ENCODE results near the gene PTPDC1.
A peak's percentile ranks its signal among the peaks of the same experiment; 100 is the strongest.

Gene PTPDC1

GRCh38 chr9:94057918-94058317 is 26.3 kb upstream of the PTPDC1 start:
- CTCF ChIA-PET = interaction anchor here (0.7 kb wide), 1 partner anchor 43 kb away, joined by 4 read pairs; no protein-coding TSS in a partner anchor
- POLR2A ChIA-PET = no interaction called here
- TF ChIP-seq CTBP1 (IDR thresholded peaks at IDR 0.05; ENCODE audit: borderline replicate concordance) = no peak
- DNase-seq (ENCODE audit: extremely low spot score) = no peak

- ChIA-PET CTCF (no interaction called here), POLR2A (no interaction called here)
- no peak for DNase-seq (ENCODE audit: extremely low spot score)
- TF ChIP-seq L3MBTL2 (conservative IDR thresholded peaks at IDR 0.05) (no peak), NFRKB (IDR thresholded peaks at IDR 0.05) (no peak), ARNT (IDR thresholded peaks at IDR 0.05) (no peak), TARDBP (IDR thresholded peaks at IDR 0.05) (no peak), FOXM1 (IDR thresholded peaks at IDR 0.05; ENCODE audit: borderline replicate concordance) (no peak), CTBP1 (IDR thresholded peaks at IDR 0.05; ENCODE audit: borderline replicate concordance) (no peak), ELF4 (IDR thresholded peaks at IDR 0.05) (no peak), HDGF (IDR thresholded peaks at IDR 0.05; ENCODE audit: borderline replicate concordance) (no peak), SP1 (IDR thresholded peaks at IDR 0.05) (no peak)
Measured at GRCh38 chr9:94061864-94062263, 22.4 kb upstream of the PTPDC1 start.

- POLR2A ChIA-PET = no interaction called here
- peak; percentile 56 for DNase-seq (ENCODE audit: extremely low spot score)
- no peak for TF ChIP-seq TARDBP (IDR thresholded peaks at IDR 0.05)
- TF ChIP-seq HDGF (IDR thresholded peaks at IDR 0.05; ENCODE audit: borderline replicate concordance) = no peak
- TF ChIP-seq FOXM1 (IDR thresholded peaks at IDR 0.05; ENCODE audit: borderline replicate concordance) = no peak
- no peak for TF ChIP-seq BHLHE40 (IDR thresholded peaks at IDR 0.05; ENCODE audit: borderline replicate concordance)
- no peak for TF ChIP-seq L3MBTL2 (conservative IDR thresholded peaks at IDR 0.05)
- TF ChIP-seq PKNOX1 (IDR thresholded peaks at IDR 0.05) = no peak
- TF ChIP-seq ARNT (IDR thresholded peaks at IDR 0.05) = no peak
- no peak for TF ChIP-seq NFRKB (IDR thresholded peaks at IDR 0.05)
- CTCF ChIA-PET = interaction anchor here (4.4 kb wide), 1 partner anchor 148 kb away, joined by 25 read pairs; no protein-coding TSS in a partner anchor
Measured at GRCh38 chr9:94065535-94065961, 18.7 kb upstream of the PTPDC1 start.

GRCh38 chr9:94068257-94068656 is 16.0 kb upstream of the PTPDC1 start:
- TF ChIP-seq SUZ12 (IDR thresholded peaks at IDR 0.05) (no peak), LEF1 (IDR thresholded peaks at IDR 0.05; ENCODE audit: borderline replicate concordance) (no peak), SP1 (IDR thresholded peaks at IDR 0.05) (no peak), BHLHE40 (IDR thresholded peaks at IDR 0.05; ENCODE audit: borderline replicate concordance) (no peak), CTBP1 (IDR thresholded peaks at IDR 0.05; ENCODE audit: borderline replicate concordance) (no peak), HDGF (IDR thresholded peaks at IDR 0.05; ENCODE audit: borderline replicate concordance) (no peak), FOXA1 (IDR thresholded peaks at IDR 0.05) (no peak), L3MBTL2 (conservative IDR thresholded peaks at IDR 0.05) (no peak), ARNT (IDR thresholded peaks at IDR 0.05) (no peak), FOXK2 (IDR thresholded peaks at IDR 0.05) (no peak), FOXM1 (IDR thresholded peaks at IDR 0.05; ENCODE audit: borderline replicate concordance) (no peak), ELF4 (IDR thresholded peaks at IDR 0.05) (no peak), ZNF384 (IDR thresholded peaks at IDR 0.05) (no peak), TARDBP (IDR thresholded peaks at IDR 0.05) (no peak), NFRKB (IDR thresholded peaks at IDR 0.05) (no peak), PKNOX1 (IDR thresholded peaks at IDR 0.05) (no peak)
- DNase-seq (ENCODE audit: extremely low spot score) = no peak
- ChIA-PET POLR2A (no interaction called here), CTCF (interaction anchor here (1.0 to 1.1 kb wide), 2 partner anchors 27 to 145 kb away, joined by 4 read pairs; no protein-coding TSS in a partner anchor)

GRCh38 chr9:94076557-94076956 is 7.7 kb upstream of the PTPDC1 start:
- POLR2A ChIA-PET = no interaction called here
- CTCF ChIA-PET = no interaction called here
- no peak for DNase-seq (ENCODE audit: extremely low spot score)
- TF ChIP-seq SUZ12 (IDR thresholded peaks at IDR 0.05) (no peak), BHLHE40 (IDR thresholded peaks at IDR 0.05; ENCODE audit: borderline replicate concordance) (no peak), PKNOX1 (IDR thresholded peaks at IDR 0.05) (no peak), LEF1 (IDR thresholded peaks at IDR 0.05; ENCODE audit: borderline replicate concordance) (no peak), ARNT (IDR thresholded peaks at IDR 0.05) (no peak), ELF4 (IDR thresholded peaks at IDR 0.05) (no peak), L3MBTL2 (conservative IDR thresholded peaks at IDR 0.05) (no peak), ZNF384 (IDR thresholded peaks at IDR 0.05) (no peak), FOXA1 (IDR thresholded peaks at IDR 0.05) (no peak), SP1 (IDR thresholded peaks at IDR 0.05) (no peak), FOXK2 (IDR thresholded peaks at IDR 0.05) (no peak), CTBP1 (IDR thresholded peaks at IDR 0.05; ENCODE audit: borderline replicate concordance) (no peak), HDGF (IDR thresholded peaks at IDR 0.05; ENCODE audit: borderline replicate concordance) (no peak), FOXM1 (IDR thresholded peaks at IDR 0.05; ENCODE audit: borderline replicate concordance) (no peak)

GRCh38 chr9:94078086-94078485 is 6.2 kb upstream of the PTPDC1 start:
- DNase-seq (ENCODE audit: extremely low spot score) = no peak
- POLR2A ChIA-PET = no interaction called here
- CTCF ChIA-PET = no interaction called here

More at GRCh38 chr9:94078086-94078485, 6.2 kb upstream of the PTPDC1 start:
- TF ChIP-seq PKNOX1 (IDR thresholded peaks at IDR 0.05) (peak; percentile 65), ELF4 (IDR thresholded peaks at IDR 0.05) (no peak)

Data from HEK293T (cell line).